Measurements from ENCODE around the gene MFSD11.
"Not testable (repeated sequence)": the region's sequence is repeated elsewhere in the genome, so short reads cannot be mapped to it uniquely, and the experiment has no call there.

MFSD11 gene

DNA sequence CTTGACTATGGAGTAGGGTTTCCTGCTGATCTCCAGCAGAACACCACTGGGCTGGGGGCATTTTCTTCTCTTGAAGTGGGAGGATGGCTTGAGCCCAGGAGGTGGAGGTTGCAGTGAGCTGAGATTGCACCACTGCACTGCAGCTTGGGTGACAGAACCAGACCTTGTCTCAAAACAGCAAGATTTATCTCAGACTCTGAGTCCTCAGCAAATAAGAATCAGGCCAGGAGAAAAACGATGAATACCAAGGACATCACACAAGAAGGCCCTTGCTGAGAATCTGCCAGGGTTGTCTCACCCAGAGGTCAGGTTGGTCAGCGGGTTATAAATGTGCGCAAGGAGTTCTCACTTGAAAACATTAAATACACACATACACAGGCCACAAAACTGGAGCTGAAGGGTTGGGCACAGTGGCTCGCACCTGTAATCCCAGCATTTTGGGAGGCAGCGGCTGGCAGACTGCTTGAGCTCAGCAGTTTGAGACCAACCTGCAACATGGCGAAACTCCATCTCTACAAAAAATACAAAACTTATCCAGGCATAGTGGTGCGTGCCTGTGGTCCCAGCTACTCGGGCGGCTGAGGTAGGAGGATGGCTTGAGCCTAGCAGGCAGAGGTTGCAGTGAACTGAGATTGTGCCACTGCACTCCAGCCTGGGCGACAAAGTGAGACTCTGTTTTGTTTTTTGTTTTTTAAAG is 34.8 kb upstream of the MFSD11 start:
- no peak for TF ChIP-seq CTCF (IDR thresholded peaks at IDR 0.05; ENCODE audit: low read depth, low read length)
- DNase-seq (ENCODE audit: extremely low read depth, low read depth) = no peak

DNA sequence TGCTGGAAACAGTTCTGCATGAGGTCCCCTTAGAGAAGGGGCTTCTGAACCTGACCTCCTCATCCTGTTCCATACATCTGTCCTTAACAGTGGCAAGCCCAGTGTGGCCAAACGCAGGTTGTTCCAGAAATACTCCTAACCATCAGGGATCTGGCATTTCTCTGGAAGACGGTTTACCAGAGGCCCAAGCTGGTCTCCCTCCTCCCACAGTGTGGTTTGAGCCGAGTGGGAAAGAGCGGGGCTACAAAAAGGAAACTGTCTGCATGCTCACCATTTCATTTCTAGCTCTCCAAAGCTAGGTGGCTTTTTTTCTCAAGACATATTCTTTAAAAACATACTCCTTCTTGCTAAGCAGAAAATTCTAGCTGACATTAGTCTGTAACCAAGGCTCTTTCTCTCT is 33.1 kb upstream of the MFSD11 start:
- no peak; the same call in 1 of the 2 replicates for TF ChIP-seq CTCF (IDR thresholded peaks at IDR 0.05; ENCODE audit: low read depth, low read length)
- DNase-seq (ENCODE audit: extremely low read depth, low read depth) = no peak

DNA sequence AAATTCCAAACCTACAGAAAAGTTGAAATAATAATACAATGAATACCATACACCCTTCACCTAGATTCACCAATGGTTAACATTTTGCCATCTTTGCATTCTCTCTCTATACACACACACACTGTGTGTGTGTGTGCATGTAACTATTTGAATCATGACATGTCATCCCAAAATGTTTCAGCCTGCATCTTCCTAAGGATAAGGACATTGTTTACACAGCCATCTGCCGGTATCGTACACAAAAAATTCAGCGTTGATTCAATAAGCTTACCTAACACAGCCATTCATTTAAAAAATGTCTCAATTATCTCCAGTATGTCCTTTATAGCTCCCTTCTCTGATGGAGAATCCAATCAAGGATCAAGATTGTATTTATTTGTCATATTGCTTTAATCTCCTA is 31.1 kb upstream of the MFSD11 start:
- DNase-seq (ENCODE audit: extremely low read depth, low read depth) = no peak
- TF ChIP-seq CTCF (IDR thresholded peaks at IDR 0.05; ENCODE audit: low read depth, low read length) = no peak

DNA sequence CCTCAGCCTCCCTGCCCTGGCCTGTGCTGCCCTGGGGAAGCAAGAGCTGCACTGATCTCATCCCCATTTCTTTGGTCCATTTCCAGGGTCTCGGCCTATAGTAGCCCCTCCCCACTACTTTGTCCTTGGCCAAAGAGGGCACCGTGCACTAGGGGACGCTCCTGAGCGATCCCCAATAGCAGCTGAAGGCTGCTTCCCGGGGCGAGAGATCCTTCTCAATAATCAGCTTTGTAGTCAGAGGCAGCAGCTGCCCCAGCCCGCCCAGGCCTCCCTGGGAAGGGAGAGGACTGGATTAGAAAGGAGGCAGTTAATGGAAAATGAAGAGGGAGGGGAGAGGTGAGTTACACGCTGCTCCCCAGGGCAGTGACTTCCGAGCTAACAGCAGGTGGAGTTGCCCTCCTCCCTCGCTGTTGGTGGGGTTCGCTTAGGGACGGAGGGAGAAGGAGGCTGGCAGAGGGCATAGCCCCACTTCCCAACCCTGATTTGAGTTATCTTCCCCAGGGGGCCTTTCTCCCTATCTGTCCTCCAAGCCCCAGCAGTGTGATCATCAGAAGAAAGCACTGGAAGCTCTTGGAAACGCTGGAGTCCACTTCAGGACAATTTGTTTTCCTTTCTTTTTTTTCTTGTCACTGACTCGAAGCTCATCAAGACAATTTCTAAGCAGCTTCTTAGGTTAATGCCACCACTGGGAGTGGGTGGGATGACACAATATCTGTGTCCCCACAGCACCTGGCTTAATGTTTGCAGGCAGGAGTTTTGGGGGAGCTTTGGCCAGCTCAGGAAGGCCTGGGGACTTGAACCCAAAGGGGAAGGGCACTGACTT is 29.7 kb upstream of the MFSD11 start:
- DNase-seq (ENCODE audit: extremely low read depth, low read depth) = no peak
- peak; percentile 37 for TF ChIP-seq CTCF (IDR thresholded peaks at IDR 0.05; ENCODE audit: low read depth, low read length)

DNA sequence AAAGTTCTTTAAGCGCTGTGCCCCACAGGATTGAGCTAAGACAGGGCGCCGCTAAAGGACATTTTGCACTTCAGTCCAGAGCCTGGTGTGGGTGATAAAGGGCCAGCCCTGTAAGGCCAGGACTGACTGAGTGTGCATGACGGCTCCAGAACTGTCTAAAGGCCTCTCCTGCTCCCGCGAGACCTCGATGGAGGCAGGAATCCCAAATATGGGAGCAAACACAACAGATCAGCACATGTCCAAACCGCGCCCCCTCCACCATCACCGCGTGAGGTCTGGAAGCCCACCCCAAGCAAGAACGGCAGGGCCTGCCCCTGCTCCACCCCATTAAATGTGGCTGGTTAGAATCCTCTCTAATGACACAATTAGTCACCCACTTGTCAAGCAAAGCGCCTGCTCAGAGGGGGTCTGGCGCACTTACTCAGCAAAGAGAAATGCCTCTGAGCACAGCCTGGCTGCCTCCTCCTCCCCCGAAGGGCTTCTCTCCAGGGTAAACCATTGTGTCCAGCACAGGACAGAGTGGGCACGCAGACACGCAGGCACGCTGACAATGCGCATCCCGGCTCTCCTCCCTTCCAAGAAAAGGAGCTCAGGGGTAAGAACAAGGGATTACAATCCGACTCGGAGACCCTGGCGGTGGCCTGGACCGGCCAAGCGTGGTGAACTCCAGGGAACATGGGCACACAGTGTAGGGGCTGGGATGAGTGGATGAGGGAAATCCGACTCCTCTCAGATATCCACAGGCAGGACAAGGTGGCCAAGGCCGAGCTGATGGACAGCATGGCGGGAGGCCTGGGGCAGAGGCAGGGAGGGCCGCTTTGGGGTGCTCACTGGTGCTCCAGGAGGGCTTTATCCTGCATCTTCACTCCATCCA is 28.6 kb upstream of the MFSD11 start:
- DNase-seq (ENCODE audit: extremely low read depth, low read depth) = peak; percentile 75
- TF ChIP-seq CTCF (IDR thresholded peaks at IDR 0.05; ENCODE audit: low read depth, low read length) = no peak

GRCh38 chr17:76709951-76710862 is 27.7 kb upstream of the MFSD11 start:
- not testable (repeated sequence) for DNase-seq (ENCODE audit: extremely low read depth, low read depth)
